ENCODE data around the gene TBL3.

DNA sequence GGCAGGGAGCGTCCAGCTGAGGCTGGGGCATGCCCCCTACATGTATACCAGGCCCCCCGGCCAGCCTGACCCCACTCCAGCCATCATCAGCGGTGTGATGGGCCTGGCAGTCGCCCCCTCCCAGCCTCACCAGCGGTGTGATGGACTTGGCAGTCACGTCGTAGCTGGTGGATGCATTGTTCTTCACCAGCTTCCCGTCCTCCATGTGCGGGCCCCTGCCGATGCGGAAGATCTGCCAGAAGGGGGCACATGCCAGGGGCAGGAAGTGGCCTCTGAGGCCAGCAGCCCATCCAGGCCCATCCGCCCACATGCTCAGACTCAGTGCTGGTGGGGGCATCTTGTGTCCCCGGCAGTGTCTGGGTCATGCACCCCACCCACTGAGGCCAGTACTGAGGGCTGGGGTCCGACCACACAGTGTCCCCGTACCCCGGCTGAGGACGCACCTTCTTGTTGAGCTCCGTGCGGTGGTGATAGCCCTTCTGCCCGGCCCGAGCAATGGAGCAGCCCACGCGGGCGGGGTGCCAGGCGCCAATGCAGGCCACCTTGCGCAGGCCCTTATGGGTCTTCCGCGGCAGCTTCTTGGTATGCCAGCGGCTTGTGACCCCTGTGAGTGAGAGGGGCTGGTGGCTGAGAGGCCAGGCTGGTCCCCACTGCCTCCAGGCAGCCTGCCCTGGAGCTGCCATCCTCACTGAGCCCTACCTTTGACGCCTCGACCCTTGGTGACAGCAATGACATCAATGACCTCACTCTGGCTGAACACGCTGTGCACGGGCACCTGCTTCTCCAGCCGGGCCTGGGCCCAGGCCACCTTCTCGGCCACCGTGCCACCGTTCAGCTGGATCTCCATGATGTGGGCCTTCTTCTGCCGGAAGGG lies 25.1 kb upstream of the TBL3 start:
- TF ChIP-seq, protein P1, sequence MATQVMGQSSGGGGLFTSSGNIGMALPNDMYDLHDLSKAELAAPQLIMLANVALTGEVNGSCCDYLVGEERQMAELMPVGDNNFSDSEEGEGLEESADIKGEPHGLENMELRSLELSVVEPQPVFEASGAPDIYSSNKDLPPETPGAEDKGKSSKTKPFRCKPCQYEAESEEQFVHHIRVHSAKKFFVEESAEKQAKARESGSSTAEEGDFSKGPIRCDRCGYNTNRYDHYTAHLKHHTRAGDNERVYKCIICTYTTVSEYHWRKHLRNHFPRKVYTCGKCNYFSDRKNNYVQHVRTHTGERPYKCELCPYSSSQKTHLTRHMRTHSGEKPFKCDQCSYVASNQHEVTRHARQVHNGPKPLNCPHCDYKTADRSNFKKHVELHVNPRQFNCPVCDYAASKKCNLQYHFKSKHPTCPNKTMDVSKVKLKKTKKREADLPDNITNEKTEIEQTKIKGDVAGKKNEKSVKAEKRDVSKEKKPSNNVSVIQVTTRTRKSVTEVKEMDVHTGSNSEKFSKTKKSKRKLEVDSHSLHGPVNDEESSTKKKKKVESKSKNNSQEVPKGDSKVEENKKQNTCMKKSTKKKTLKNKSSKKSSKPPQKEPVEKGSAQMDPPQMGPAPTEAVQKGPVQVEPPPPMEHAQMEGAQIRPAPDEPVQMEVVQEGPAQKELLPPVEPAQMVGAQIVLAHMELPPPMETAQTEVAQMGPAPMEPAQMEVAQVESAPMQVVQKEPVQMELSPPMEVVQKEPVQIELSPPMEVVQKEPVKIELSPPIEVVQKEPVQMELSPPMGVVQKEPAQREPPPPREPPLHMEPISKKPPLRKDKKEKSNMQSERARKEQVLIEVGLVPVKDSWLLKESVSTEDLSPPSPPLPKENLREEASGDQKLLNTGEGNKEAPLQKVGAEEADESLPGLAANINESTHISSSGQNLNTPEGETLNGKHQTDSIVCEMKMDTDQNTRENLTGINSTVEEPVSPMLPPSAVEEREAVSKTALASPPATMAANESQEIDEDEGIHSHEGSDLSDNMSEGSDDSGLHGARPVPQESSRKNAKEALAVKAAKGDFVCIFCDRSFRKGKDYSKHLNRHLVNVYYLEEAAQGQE (IDR thresholded peaks at IDR 0.05; ENCODE audit: insufficient read depth in 1 of 2, low read depth in 2 of 2, low read length in 1 of 2), result no peak
- TF ChIP-seq CTCF (IDR thresholded peaks at IDR 0.05), result no peak
- no peak for TF ChIP-seq POLR2AphosphoS5 (IDR thresholded peaks at IDR 0.05; ENCODE audit: low read depth, low read length)
- no peak for TF ChIP-seq SIN3A (IDR thresholded peaks at IDR 0.05; ENCODE audit: borderline replicate concordance, insufficient read depth, low read depth, low read length)
- no peak for TF ChIP-seq TCF7L2 (IDR thresholded peaks at IDR 0.05; ENCODE audit: low read depth, low read length)
